Stimulated activated CD4-positive, alpha-beta T cell treated with anti-CD3 and anti-CD28 coated beads, Interleukin-1b, Interleukin-23, amount 100 ng/mL, for 48 hours (primary cell): ENCODE data around the gene HMMR.

ENCODE experiments used
- DNase-seq: peaks from one replicate; pipeline ENCODE4 v3.0.0-alpha.2; 2020

HMMR gene

DNA sequence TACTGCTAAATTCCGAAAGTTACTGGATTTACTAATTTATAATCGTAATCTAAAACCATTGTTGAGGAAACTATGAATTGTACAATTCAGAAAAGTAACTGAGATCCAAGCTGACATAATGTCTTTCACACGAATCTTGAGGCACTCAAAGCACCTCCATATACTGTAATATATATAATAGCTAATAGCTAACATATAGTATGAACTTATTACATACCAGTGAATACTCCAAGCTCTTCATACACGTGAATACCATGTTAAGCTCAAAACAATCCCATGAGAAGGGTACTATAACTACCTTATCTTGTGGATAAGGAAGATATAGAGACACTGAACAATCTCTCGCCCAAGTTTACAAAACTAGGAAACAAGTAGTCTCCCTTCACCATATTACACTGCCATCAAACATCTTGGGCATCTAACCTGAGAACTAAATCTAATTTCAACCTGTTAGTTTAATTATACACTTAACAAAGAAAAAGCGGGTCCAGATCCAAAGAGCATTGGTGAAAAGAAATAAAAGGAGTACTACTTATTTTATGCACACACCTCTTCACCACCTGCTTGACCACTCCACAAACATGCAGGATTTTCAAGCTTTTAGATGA lies 1.6 kb upstream of the HMMR start:
- no peak for DNase-seq

DNA sequence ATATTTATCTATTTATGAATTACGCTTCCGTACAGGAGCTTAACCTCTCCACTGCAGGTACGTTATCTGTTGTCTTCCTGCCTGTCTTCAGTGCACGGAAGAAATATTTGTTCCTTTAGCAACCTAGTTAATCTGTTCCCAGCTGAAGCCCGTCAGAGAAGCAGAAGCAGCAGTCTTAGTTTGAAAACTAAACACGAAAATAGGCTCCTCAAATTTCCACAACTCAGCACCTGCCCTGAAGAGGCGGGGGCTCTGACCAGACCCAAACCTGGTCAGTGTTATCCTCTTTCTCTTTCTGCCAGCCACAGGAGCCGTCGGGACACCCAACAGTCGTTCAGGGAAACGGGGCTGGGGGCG lies 992 bp upstream of the HMMR start:
- DNase-seq = no peak

DNA sequence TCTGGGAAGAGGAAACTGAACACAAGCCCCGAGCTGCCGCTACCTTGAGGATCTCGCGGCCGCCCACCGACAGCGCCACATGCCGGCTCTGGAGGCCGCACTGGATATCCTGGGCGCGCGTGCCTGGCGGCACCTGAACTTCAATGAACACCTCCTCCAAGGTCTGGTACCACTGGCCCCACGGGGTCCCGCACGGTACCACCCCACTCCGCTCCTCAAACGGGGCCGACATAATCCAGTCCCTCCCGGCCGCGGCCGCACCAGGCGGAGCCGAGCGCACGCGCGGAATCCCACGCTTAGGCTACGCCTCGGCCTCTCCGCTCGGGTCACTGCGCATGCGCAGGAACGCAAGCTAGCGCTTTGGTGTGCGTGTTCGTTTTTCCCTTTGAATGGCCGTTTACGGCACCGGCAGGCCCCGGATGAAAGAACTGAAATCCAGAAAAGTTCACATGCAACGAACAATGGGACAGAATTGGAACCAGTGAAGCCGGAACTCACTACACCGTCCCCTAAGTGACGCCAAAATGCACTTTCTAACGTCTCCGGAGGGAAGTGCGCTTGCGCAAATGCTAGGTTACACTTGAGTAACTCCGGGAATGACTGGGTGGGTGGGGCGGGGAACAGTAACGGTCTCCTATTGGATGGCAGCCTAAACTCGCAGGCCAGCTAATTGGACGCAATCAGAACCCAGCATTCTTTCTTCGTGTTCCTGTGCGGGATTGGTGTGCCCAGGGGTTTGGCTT lies 442 bp upstream of the HMMR start, which contains the start of gene NUDCD2:
TSS of gene NUDCD2 (minus strand) at position 284 of the 743 bp plus-strand sequence. CDS start at position 232, 52 bp downstream.
- DNase-seq = peak; percentile 95

DNA sequence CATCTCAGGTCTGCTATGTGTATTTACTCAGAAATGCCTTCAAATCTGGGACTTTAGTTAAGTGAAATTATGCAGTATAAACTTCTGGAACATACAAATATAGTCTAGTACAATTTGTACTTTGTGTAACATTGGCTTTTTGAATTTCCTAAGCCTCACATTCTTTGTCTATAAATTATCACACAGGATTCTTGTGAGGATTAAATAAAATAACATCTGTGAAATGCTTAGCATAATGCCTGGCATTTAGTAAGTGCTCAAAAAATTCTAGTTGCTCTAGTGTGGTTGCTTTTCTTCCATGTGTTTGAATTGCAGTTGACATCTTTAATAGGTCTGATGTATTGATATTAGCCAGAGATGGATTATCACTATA lies 2.6 kb downstream of the HMMR start:
- no peak for DNase-seq

DNA sequence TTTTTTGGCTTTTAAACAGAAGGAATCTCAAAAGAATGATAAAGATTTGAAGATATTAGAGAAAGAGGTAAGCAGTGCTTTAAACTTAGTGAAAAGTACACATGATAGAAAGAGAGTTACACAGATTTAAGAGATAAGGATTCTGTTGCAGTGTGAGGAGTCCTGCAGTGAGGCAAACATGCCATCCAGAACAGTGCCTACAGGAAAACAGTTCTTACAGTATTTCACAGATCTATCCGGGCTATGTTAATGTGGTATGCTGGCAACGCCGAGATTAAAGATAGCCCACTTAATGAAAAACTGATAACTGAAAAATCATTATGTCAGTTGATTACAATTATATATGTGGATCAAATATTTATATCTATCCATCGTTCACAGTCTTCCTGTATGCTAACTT lies 7.2 kb downstream of the HMMR start:
- no peak for DNase-seq

DNA sequence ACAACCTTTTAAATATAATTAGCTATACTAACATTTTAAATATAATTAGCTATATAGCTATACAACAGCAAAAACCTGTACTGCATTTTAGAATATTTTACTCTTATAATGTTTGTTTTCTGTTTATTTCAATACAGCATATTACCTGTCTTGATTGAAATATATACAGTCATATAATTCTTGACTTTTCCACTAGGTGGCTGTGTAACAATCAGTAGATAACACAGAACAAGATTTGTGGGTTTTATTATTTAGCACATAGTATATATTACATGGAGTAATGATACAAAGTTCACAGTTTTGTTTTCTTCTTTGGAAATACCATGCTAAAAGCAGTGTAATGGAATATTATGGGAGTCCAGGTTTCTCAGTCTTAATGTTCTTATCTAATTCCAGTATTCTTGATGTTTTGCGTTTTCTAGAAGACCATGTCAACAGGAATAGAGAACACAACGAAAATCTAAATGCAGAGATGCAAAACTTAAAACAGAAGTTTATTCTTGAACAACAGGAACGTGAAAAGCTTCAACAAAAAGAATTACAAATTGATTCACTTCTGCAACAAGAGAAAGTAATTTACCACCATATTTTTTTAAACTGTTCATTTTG lies 13.3 kb downstream of the HMMR start:
- no peak for DNase-seq

DNA sequence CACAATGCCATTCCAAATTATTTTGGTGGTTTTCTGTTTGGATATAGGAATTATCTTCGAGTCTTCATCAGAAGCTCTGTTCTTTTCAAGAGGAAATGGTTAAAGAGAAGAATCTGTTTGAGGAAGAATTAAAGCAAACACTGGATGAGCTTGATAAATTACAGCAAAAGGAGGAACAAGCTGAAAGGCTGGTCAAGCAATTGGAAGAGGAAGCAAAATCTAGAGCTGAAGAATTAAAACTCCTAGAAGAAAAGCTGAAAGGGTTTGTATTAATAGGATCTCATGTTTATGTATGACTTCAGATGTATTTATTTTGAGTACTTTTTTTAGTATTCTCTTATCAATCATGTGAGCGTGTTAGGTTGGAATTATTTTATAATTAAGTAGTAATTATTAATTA lies 15.0 kb downstream of the HMMR start:
- DNase-seq = no peak

DNA sequence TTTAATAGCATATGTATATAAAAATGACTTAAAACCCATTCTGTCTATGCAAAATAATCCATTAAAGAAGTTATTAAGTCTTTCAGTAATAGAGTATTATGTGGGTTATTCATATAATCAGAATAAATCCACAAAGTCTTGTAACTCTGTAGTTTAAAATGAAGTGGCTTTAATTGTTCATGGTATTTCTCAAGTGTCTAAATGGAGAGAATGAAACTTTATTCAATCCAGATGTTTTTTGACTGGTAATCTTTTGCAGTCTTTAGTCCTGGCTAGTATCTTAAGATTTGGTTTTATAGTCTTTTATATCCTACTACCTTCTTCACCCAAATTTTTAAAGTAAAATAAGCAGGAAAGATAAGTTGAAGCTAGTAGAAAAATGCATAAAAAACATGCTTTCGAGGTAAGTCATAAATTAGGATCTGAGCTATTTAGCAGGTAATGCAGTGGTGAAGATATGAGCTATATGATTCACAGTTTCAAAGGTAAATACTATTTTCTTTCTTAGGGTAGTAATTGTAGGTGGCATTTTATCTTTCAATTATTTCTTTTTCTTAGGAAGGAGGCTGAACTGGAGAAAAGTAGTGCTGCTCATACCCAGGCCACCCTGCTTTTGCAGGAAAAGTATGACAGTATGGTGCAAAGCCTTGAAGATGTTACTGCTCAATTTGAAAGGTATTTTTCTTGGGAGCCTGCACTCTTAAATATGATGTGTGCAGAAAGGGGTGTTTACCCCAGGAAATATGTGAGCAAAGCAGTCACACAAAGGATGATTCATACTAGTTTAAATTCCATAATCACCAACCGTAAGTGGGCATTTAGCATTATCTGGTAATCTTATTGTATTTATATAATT lies 17.9 kb downstream of the HMMR start:
- DNase-seq = no peak

DNA sequence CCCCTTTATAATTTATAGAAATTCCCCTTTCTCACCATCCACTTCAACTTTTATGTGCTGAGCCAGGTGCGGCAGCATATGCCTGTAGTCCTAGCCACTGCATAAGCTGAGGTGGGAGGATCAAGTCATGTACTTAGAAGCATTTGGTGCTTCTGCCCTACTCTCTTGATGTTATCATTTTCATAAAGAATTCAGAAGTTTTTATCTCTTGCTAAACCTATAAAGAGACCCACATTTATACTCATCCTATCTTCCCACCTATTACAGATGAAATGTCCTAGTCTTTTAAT lies 18.5 kb downstream of the HMMR start:
- no peak for DNase-seq

DNA sequence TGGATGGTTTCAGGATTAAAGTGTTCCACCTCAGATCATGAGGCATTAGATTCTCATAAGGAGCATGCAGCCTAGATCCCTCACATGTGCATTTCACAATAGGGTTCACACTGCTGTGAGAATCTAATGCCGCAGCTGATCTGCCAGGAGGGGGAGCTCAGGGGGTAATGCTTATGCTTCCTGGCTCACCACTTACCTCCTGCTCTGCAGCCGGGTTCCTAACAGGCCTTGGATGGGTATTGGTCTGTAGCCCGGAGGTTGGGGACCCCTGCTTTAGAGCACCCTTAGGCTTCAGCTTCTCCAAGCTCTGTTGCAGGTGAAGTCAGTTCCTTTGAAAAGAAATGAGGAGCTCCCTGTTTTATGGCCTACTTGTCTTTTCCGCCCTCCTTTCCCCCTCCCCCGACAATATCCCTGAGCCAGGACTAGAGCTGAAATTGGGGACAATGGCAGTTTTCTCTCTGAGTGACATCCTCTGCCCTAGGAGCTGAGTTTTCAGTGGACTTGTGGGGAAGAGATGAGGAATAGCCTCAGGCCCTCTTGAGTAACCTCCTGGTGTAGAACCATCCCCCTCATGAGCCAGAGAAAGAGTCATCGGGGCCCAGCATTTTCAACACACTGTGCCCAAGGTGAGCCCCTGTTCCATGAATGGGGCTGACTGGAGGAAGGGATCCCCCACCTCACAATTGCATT lies 28.8 kb downstream of the HMMR start:
- DNase-seq = no peak

DNA sequence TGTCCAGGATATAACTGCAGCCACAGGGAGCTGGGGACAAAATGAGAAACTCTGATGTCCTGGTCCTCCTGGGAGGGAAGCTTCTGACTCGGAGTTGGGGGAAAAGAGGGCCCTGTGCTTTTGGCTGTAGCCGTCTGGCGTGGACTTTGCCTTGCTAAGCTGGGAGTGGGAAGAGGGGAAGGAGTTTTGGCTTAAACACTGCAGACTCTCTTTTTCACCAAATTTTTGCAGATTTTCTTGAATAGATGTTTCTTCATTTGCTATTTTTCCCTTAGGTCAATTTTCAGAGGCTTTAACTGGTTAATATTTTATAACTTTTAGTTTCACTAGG lies 29.3 kb downstream of the HMMR start:
- no peak for DNase-seq

DNA sequence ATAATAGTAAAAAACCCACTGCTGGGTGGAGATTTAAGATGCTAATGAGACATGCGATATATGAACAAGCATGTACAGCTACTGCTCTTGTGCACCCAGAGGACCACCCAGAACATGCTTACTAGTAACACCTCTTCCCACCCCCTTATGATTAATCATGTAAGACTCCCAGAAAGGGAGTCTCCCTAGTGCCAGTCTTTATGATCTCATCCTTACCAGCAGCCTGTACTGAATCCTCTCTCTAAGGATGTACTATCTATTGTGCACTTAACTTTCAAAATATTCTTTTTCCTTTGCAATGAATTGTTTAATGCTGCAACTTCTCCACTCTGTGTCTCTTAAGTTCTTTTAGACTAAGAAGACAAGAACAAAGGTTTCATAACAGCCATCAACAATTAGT lies 35.9 kb downstream of the HMMR start:
- no peak for DNase-seq

DNA sequence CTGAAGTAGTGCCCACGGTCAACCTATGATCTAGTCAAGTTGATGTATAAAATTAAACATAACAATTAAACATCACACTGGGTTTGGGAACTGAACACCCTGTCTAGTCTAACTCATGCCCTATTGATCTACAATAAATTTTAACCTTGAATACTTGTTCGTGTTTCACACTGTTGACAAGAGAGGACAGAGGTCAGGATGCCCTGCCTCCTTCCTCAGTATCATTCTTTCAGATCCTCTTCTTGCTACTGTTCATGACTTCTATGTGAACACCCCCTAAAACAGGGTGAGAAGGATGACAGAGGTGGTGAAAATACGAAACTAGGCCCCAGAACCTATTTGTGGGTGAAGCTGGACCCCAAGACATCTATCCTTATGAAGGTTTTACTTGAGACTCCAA lies 36.9 kb downstream of the HMMR start:
- DNase-seq = no peak

DNA sequence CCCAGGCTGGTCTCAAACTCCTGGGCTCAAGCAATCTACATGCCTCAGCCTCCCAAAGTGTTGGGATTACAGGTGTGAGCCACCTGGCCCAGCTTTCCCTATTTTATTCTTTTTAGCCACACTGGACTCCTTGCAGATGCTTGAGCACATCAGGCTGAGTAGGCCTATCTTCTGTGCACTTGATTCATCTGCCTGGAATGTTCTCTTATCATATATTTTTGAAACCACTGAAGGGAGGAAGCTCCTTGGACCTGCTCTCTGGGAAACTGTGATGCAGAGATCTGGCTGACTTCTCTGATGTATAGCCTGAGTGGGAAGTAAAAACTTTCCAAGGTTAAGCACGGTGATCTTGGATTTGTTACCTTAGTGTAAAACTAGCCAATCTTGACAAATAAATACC lies 38.5 kb downstream of the HMMR start:
- no peak for DNase-seq

DNA sequence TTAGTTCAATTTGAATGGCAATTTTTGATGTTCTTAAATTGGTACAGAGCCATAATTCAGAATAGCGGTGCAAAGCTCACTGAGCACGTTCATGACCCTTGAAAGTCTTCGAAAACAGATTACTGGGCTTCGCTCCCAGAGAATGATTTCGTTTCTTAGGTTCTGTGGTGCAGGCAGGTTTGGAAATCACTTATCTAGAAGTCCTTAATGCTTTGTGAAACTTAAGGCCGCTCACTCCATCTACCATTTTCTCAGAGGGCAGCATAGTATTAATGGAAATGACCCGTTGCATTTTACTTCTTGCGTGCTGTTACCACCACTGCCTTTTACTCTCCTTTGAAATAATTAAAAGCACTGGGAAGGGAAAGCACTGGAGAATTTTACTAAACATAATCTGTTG lies 42.1 kb downstream of the HMMR start:
- DNase-seq = no peak

DNA sequence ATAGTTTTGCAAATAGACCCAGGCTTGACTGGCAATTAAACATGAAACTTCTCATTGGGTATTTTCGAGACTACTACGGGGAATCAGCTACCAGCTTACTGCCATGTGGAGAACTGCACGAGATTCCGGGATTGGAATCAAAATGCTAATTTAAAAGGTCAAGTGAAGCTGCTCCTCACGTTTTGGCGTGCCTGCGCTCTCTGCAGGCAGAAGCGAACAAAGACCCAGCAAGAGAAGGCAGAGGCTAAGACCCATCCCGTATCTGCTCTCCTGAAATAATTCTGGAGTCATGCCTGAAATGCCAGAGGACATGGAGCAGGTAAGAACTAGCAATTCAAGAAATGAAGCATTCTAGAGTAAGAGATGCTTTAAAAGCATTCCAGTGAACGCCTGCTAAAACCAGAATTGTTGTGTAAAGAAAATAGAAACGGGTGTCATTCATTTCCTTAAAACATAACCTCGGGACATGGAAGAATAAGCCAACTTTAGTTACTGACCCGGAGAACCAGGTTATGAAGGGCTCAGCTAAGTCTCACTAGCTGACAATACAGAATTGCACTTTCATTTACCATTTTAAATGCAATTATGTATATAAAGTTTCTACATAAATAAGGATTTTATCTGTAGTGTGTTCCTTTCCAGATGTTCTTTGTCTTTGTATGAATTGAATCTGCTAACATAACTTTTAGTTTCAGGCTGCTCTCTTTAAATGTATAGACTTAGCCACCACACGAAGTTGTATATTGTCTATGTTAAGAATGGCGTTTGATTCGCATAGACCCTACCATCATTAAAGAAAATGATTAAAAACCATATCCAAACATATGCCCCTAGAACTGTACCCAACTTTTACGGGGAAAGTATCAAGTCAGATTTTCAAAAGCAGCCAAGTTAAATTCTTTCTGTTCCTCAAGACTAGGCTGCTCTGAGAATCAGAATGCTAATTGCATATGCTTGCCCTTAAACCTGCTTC lies 43.0 kb downstream of the HMMR start:
- DNase-seq = peak; percentile 41

DNA sequence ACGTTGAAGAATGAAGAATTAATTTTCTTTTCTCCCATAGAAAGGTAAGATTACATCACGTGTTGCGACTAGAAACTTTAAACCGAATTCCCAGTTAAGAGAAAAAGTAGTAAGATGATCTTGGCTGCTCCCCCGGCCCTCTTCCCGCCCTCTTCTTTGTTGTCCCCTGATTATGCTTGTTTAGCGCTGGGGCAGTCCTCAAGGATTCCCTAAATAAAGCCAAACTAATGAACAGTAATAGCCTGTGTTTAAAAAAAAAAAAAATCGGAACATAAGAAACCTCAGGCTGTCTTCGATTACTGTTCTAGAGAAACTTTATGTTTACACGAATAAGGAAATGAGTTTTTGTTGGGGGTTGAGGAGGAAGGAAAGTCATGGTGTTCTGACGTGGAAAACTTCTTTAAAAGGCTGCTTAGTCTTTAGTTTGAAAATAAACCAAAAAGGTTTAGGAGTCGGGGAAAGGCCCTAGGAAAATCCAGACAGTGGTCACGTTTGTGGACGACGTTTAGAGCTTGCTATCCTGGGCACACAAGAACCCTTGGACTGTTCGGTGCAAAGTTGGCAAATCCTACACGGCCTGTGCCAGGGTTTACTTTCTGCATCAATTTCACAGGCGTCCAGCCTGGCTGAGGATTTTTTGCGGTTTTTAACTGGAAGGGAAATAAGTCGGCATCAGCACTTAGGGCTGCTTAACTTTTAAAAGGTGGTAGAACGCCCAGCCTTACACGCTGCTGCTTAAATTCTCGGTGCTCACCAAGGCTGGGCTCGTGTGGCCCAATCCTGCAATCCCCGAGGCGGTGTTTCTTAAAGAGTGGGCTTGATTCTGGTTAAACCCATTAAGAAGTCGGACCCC lies 43.9 kb downstream of the HMMR start:
- peak; percentile 52 for DNase-seq

DNA sequence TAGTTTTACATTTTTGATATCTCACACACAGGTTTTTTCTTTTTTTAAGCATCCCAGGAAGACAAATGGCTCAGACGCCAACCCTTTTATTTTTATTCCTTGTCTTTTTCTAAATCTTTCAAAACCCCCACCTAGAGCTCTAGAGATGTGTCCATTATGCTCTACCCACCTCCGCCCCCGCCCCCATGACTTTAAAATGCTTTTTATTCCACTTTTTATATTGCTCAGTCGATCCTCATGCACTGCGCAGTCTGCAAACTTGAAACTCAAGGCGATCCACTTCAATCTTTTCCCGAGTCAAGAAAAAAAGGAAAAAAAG lies 44.6 kb downstream of the HMMR start:
- DNase-seq = no peak

DNA sequence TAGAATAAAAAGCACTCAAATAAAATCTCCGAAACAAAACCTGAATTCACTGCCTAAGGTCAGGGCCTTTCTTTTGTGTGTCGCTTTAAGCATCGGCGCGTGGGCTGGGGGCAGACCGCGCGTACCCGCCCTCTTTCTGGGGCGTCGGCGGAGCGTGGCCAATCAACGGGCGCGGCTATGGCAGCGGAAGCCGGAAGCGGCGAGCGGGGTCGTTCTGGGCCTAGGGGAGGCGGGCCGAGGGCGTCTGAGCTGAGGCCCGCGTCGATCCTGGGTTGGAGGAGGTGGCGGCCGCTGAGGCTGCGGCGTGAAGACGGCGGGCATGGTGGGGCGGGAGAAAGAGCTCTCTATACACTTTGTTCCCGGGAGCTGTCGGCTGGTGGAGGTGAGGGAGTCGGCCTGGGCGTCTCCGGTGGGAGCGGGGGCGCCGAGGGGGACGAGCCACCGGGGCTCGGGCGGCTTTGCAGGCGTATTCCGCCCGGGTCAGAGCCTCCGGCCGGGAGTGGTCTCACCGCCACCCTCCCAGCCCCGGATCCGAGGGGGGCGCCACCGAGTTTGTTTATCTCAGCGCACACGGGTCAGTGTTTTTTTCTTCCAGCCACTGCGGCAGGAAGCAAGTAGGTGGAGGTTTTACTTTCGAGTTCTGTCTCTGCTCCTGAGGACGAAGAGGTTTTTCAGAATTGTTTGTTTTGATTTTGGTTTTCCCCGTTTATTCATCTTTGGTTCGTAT lies 45.1 kb downstream of the HMMR start, which contains the start of gene MAT2B:
TSS of gene MAT2B (plus strand) at position 252 of the 727 bp plus-strand sequence. CDS start at position 320, 68 bp downstream.
- peak; percentile 95 for DNase-seq

DNA sequence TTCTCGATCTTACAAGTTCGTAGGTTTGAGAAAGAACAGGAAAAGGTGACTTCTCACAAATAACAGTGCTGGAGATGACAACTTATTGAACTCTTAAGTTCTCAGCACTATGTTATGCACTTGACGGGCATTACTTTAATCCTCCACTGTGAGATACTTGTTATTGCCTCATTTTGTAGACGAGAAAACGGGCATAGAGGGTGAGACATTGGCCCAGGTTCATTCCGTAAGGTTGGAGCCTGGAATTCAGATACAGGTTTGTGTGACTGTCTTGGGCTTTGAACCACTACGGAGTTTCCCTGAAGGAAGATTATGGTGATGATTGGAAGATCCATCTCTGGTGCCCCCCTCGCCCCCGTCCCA lies 45.6 kb downstream of the HMMR start:
- DNase-seq = no peak

DNA sequence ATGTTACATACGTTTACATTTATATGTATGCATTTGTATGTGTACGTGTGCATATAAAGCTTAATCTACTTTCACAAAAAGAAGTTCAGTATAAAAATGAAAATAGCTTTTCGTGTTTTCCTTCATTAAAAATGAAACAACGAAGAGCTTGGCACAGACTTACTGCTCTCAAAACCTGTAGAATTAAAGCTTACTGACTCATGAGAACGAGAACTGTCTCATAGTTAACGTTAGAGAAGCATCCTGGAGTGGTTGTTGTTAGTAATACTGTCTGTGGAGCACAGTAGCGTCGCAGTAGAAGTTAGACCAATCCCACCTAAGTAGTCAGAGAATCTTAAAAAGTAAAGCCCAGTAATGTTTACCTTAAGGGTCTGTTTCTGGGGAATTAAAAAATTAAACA lies 46.3 kb downstream of the HMMR start:
- no peak for DNase-seq
